GM10847 (cell line): ENCODE data around the gene ITIH4.

Experiments
- POLR2A ChIP-seq: IDR thresholded peaks from 2 replicates; pipeline ENCODE4 v1.6.1; 2011; ENCODE audit not compliant: insufficient read length; ENCODE audit errors: extremely low read depth

Gene ITIH4

DNA sequence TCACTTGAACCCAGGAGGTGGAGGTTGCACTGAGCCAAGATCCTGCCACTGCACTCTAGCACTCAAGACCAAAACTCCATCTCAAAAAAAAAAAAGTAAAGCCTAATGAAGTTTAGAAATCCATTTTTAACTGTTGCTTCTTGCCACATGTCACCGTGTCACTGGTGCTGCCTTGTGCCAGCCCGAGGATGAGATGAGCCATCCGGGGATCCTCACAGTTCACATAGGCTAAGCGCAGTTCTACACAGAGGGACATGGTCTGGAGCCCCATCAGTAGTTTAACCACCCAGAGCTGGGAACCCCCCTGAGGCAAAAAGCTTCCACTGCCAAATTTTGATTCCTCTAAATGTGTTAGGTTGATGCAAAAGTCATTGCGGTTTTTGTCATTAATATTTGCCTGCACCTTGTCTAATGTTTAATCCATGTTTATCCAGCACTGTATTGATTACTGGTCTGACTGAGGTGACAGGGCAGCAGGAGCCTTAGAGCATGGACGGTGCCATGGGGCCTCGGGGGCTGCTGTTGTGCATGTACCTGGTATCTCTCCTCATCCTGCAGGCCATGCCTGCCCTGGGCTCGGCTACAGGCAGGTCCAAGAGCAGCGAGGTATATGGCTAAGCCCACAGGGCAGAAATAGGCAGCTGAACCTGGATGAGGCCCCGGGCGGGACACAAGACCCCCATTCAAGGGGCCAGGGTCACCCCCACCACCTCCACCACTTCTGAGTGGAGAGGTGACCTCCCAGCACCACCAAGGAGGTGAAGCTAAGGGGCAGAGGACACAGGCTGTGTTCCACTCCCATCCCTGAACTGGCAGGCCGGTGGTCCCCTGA is 53.1 kb downstream of the ITIH4 start, which contains the start of gene ITIH1:
Gene ITIH1, plus strand, starts transcription at position 473 of the 832 bp plus-strand sequence. Its CDS starts 17 bp downstream, at position 490.
- TF ChIP-seq POLR2A: no peak

- no peak for TF ChIP-seq POLR2A
Measured at GRCh38 chr3:52775877-52776276, 54.6 kb downstream of the ITIH4 start.

DNA sequence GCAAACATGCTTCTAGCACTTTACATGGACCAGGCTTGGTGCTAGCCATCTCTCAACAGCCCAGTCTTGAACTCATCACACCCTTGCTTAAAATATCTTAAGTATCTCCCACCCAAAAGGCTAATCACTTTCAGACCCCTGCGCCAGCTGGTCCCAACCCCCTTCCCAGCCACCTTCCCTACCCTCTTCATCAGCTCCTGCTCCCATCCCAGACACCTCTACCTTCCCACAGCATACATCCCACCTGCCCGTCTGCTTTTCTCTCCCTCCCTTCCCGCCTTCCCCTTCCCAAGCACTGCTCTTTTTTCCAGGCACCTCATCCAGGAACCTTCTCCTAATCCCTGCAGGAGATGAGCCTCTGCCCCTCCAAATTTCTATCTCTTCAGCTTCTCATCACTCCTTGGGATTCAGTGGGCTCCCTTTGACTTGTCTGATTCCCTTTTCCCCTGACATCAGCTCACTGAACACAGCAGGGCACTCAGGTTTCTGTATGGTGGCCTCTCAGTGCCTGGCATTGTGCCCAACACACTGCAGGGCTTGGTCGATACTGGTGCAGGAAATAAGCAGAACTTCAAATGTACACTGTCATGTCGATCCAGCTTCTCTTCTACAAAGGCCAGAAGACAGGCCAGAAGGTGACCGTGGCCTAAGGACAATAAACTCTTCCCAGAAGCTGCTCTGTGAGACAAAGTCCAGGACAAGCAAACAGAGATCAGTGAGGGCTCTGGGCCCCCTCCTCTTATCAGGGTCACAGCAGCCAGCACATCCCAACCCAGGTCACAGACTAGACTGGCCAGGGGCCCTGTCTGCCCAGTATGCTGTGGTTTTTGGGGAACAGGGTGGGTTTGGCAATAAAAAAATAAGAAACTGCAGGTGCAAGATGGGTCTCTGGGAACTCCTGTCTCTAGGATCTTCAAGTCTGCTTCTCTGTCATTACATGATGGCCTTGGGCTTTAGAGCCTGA is 55.3 kb downstream of the ITIH4 start:
- TF ChIP-seq POLR2A: no peak

GRCh38 chr3:52774066-52774713 is 56.3 kb downstream of the ITIH4 start:
- no peak for TF ChIP-seq POLR2A

DNA sequence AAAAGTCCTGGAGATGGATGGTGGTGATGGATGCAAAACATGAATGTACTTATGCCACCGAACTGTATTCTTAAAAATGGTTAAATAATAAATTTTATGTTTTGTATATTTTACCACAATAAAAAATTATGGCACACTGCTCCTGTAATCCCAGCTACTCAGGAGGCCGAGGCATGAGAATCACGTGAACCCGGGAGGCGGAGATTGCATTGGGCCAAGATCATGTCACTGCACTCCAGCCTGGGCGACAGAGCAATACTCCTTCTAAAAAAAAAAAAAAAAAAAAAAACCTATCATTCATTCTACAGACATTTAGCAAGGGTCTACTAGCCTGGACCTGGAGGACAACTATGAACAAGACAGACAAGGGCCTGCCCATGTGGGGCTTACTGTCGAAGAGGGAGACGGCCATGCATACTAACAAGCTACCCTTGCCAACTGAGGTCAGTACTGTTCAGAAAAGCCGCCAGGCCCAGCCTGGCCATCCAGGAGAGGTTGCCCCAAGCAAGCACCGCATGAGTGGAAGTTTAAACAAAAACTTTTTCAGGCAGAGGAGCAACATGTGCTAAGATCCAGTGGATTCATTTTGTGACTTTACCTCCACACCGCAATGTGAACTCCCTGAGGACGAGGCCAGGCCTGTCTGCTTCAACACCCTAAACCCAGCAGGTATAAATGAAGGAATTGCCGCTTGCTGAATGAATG is 57.0 kb downstream of the ITIH4 start:
- no peak for TF ChIP-seq POLR2A

DNA sequence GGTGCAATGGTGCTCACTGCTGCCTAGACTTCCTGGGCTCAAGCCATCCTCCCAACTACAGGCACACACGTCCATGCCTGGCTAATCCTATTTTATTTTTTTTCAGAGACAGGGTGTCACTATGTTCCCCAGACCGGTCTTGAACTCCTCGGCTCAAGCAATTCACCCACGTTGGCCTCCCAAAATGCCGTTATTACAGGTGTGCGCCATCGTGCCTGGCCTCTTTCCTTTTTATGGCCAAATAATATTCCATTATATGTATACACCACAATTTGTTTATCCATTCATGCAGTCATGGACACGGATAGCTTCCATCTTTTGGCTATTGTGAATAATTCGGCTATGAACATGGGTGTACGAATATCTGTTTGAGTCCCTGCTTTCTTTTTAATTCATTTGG is 58.8 kb downstream of the ITIH4 start:
- no peak for TF ChIP-seq POLR2A

DNA sequence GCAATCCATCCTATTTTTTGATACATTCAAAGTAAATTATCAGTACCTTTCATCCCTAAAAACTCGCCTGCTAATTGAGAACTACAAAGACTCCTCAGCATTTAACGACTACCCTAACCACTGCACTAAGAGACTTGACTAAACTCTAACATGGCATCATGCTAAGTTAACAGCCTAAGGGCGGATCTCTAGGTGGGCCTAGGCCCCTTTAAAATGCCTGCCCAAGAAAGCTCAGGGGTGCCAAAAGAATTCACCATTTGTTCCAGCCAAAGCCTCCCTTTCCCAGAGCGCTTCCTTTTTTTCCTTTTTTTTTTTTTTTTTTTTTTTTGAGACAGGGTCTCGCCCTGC is 59.2 kb downstream of the ITIH4 start:
- TF ChIP-seq POLR2A: no peak

- TF ChIP-seq POLR2A: peak; percentile 69
Measured at GRCh38 chr3:52770496-52771333, 59.8 kb downstream of the ITIH4 start, which contains the start of gene NEK4. TSS of gene NEK4 (minus strand) at chr3:52770940. CDS start at chr3:52770746, 194 bp downstream.

DNA sequence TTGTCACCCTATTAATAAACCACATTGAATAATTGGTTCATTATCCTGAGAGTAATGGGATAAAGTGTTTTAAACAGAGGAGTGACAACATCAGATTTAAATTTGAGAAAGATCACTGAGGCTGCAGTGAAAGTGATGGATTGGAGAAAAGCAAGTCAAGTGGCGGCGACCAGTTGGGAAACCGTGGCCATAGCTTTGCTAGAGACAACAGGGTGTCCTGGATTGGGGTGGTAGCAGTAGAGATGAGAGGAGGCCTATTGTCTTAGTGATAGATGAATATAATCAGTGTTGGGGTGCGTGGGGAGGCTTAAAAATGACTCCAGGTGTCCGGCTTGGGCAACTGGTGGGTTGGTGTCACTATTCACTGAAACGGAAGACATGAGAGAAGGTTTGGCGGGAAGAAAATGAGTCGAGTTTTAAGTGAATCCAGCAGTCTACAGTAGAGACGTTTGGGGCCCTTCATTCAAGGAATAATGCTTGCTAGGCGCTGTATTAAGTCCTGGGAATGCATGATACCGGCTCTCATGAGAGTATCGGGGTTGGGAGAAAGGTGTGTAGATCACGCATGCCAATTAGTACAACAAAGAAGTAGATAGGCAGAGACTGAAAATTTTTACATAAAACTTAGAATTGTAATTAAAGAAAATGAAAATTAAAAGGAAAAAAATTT is 60.6 kb downstream of the ITIH4 start:
- TF ChIP-seq POLR2A: no peak

DNA sequence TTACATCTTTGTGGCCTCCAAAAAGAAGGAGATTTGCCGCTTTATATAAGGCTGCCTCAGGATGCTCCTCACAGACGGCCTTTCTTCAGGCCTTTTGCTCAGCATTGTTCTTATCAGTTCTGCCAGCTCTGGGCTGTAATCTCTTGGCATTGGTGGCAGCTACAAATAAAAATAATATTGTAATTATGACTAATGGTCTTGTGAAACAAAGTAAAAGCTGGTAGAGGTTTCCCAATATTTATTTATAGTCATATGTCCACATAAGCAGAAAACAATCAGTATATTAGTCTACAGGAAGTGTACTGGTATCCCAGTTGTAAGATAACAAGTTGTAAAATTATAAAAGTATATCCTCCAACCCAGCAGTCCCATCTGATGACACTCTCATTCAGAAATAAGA is 67.0 kb downstream of the ITIH4 start:
- no peak for TF ChIP-seq POLR2A
